A172 (cell line): ENCODE data around the gene RAB12. TPM values are rescaled to one million over a fixed set of nuclear protein-coding genes. Genes with fewer than 3 reads are reported as not detected.
"Not testable (repeated sequence)": the region's sequence is repeated elsewhere in the genome, so short reads cannot be mapped to it uniquely, and the experiment has no call there.

Experiments
- DNase-seq: peaks from one replicate; pipeline ENCODE4 v3.0.0-alpha.2; 2015; ENCODE audit warnings: low spot score
- total RNA-seq: library from RNA; depleted of rRNA; stranded (reverse); fragments of >200 nt; shearing (Covaris generic); gene quantifications from 2 replicates; pipeline ENCODE4 v1.2.3, GENCODE V29; 2014

The RAB12 gene
- total RNA-seq, 1 experiment from 2014 or later: 101 TPM

DNA sequence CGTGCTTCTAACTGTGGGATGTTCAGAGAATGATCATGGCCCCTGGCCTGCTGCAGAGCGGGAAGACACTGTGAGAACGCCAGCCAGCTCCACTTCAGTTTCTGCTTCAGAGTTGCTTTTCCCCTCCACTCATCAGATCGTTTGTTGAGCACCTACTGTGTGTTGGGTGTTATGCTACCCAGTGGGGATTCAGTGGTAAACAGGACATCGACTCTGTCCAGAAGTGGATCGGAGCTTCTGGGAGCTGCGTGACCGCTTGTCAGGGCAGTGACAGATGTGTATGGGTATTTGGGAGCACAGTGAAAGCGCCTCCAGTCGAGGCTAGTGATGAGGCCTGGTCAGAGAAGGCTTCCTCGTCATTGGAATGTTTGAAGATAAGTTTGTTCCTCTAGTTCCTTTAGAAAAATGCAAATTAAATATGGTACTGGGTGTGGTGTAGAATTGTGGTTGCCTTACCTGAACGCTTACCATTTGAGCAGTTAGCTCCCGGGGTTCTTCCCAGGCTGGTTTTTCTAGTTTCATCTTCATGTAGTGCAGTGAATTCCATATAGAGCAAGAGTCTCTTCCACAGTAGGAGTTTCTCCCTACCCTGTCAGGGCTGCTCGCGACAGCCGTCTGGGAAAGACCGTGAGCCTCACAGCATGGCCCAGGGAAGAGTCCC lies 2.8 kb downstream of the RAB12 start:
- DNase-seq: no peak

DNA sequence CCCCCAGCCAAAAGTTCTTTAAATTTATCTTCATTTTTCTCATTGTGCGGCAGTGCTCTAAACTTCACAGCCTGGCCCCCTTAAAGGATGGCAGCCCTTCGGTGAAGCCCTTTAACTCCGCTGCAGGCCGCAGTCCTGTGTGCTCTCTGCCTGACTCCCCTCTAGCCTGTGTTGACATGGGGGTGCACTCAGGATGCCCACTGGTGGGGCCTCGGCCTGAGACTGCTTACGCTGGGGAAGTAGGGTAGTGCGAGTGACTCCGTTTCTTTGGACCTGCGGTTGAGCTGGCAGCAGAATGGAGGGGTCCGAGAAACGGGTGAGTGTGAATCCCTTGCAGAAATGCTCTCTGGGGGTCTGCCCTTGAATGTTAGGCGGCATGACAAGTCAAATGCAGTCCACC lies 5.6 kb downstream of the RAB12 start:
- no peak for DNase-seq

DNA sequence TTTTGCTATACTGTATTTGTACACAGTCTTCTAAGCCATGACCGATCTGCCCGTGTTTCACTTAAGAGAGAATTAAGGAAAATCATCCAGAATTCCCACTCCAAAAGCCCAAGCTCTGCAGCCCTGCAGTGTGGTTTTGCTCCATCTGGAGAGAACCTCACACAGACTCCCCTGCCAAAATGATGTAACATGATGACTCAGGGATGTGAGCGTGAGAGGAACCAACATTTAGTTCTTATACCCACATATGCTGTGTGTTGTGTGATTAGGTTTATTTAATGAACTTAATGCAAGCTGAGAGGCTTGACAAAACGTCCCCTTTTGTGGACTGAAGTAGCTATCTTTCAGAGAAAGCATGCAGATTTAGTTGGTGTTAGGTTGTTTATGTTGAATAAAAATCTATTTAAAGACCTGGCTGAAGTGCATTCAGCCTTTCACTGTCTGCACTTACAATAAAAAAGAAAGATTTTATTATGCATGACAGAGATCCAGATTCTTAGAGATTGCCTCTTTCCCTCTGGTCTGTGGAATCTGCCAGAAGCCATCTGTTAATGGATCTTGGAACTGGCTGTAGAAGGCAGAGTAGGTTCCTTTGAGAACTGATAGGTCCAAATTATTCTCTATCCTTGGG lies 6.3 kb downstream of the RAB12 start:
- peak; percentile 81 for DNase-seq

DNA sequence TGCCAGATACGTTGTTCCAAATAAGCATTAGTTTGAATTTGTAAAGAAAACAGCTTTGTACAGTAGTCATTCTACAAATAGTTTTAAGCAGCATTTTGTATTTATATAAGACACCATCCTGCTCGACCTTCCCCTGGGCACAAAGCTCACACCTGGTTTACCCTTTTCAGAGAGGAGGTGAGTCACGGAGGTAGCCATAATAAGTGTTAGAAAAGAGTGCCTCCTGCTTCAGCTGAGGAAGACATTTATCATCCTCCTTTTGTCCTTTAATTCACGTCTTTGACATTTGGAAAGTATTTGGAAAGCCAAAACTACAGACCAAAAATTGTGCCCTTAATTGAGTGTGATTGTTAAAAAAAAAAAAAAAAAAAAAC lies 6.8 kb downstream of the RAB12 start:
- peak; percentile 18 for DNase-seq

DNA sequence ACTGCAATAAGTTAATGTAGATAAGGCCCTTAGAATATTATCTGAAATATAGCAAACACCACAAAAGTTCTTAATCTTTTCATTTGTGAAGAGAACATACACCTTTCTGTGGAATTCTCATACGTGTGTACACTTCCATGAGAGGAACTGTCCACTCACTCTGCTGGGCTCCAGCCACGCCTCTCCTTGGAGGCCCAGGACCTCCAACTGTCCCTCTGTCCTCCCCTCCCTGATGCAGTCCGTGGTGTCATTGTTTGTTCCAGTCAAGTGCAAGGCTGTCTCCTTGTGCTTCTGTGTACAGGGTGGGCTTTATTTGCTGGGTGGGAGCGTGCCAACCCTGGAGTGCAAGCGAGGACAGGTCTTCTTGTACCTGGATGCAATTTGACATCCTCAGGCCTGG lies 8.7 kb downstream of the RAB12 start:
- DNase-seq: no peak

DNA sequence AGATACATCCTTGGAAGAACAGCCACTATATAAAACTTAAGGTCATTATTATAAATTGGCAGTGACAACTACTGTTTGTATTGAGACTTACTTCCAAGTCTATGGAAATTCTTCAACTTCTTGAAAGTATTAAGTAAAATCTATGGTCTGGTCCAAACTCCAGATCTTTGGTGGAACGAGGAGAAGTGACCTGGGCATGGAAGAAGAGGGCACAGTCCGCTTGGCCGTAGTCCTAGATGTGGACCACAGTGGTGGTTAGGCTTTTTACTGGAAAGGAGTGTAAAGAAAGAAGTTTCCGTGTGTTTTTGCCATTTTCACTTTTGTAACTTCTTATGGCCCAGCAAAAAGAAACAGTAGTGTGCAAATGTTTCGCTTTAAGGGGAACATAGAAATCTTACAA lies 9.8 kb downstream of the RAB12 start:
- DNase-seq: no peak

DNA sequence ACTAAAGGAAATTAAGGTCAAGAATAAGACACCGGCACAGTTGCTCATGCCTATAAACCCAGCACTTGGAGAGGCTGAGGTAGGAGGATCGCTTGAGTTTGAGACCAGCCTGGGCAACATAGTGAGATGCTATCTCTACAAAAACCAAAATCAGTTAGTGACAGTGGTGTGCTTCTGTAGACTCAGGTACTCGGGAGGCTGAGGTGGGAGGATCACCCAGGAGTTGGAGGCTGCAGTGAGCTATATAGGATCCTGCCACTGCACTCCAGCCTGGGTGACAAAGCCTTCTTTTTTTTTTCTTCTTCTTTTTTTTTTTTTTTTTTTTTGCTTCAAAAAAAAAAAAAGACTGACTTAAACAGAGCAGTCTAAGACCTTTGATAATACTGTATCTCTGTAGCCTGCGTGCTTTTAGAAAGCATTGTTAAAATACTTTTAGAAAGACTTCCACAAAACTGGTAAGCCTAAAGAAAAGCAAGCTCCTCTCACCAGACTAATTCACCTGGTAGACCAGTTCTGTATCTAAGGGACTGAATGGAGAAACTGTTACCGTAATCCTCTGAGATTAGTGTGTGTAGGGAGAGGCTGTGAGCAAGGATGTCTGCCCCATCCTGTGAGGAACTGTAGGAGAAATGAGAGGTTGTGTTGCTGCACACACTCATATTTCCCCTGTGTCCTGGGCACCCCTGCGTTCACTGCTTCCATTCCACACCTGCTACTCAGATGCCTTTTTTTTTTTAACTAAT lies 10.8 kb downstream of the RAB12 start:
- no peak for DNase-seq

DNA sequence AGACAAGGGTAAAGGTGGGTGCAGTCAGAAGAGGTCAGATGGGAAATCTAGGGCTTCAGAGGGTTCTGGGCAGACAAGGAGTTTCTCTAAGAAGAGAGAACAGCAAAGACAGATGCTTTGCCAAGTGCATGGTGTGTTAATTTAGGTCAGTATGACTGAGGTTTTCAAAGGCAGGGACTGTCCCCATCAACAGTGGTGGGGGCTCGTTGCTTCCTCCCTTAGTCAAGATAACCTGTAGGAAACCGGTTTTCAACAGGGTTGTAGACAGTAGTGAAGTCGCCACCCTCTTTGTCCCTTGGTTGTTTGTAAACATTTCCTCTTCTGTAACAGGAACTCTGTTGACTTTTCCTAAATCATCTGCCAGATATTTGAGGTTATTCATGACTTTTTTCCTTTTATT lies 11.6 kb downstream of the RAB12 start:
- no peak for DNase-seq

DNA sequence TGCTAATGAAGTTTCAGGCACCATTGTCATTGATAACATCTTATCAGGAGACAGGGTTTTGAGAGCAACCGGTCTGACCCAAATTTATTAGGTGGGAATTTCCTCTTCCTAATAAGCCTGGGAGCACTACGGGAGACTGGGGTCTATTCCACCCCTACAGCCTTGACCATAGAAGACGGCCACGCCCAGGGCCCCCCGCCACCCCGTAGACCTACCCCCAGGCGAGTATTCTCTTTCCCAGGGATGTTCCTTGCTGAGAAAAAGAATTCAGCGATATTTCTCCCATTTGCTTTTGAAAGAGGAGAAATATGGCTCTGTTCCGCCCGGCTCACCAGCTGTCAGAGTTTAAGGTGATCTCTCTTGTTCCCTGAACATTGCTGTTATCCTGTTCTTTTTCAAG lies 13.4 kb downstream of the RAB12 start:
- DNase-seq: not testable (repeated sequence)

DNA sequence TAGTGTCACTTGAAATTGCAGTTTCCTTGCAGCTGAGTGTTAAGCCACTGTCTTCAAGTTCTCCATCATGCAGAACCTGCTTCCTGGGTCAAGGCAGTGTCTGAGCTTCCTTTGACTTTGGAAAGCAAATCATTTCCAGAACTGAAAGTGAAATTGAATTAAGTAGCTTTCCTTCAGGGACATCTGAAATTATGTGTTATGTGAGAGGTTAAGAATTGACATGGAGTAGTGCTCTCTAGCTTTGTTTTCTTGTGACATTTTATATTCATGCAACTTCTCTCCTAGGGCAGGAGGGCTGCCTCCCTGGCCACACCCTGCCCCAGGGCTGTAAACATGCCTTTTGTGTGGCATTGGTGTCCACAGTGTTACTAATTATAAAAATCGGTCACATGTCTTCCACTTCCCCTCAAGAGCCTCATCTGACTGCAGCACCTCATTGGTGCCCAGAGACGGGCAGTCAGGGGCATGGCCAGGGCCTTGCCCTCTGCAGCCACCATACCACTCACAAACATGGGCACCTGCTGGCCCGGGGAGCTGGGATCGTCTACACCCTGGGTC lies 14.4 kb downstream of the RAB12 start:
- DNase-seq: peak; percentile 45

DNA sequence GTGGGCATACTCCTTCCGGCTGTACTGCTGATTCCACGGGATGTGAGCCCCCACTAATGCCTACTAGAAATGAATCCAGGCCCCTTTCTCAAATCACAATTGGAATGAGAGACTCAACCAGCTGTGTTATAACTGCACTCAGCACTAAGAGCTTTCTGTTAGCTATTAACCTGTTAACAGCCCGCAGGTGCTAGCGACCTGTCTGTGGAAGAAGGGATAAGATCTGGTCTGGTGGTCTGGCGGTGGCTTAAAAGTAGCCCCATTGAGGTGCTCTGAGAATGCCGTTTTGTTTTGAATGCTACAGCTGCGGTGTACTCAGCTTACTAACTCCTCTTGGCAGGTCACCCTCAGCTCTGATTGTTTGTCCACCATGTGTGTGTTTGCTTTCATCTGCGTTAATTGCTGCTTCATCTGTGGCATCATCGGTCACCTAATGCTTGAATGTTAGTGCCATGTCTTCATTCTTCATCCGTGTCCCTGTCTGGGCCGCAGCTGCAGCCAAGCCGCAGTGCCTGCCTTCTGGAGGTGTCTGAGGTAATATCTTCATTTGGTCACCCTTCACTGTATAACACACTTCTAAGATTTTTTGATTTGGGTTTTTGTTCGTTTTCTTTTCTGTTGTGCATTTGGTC lies 16.3 kb downstream of the RAB12 start:
- DNase-seq: no peak

DNA sequence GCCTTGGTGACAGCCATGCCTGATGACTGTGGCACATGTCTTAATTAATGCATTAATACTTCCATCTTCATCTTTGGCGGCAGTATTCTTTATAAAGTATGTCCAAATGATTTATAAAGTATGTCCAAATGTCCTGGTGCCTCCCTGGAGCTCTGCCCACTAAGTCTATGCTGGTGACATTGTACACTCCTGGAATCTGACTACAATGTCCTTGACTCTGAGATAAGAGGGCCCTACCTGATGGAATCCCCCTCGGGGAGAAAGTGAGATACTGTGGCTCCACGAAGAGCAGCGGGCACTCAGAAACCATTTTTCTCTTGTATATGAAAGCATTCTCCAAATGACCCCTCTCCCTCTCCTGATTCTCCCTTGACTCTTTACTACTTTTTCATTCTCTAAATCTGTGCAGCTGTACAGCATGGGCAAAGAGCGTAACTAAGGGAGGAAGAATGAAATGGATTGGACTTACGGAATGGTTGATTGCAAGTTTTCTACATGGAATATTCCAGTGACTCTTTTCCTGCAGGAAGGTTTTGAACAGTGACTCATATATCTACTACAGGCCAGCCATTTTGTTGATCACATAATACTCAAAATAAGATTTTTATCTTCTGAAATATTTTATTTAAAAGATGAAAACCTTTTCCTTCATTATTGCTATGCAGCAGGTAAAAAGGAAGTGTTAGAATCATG lies 17.3 kb downstream of the RAB12 start:
- DNase-seq: no peak

DNA sequence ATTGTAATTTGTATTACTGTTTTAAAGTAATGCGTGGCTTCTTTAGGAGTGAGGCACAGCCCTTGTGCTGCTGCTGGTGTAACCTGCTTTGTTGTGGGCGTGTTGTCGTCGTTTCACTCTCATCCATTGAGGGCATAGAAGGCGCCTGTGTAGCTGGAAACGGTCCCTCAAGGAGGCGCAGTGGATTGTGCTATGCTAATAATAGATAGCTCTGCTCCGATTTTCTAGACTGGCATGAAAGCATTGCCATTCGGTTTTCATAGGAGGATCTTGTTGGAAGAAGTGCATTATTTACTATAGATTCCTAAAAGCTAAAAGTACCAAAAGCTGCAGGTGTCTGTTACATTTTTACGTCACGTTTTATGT lies 17.9 kb downstream of the RAB12 start:
- no peak for DNase-seq

DNA sequence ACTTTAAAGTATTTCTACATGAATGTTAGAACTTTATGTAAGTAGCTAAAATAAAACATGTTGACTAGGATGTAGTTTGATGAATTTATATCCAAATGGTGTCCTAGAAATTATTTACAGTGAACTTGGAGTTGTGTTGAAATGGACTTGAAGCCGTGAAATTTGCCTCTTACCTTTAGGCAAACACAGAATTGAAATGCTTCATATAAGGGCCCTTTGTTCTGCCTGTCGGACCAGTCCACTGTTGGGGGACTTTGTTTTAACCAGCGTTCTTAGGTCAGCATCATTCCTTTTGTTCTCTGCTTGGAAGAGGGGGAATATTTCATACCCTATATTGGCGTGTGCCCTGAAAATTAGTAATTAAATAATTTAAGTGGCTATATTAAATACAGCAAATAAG lies 18.3 kb downstream of the RAB12 start:
- no peak for DNase-seq

DNA sequence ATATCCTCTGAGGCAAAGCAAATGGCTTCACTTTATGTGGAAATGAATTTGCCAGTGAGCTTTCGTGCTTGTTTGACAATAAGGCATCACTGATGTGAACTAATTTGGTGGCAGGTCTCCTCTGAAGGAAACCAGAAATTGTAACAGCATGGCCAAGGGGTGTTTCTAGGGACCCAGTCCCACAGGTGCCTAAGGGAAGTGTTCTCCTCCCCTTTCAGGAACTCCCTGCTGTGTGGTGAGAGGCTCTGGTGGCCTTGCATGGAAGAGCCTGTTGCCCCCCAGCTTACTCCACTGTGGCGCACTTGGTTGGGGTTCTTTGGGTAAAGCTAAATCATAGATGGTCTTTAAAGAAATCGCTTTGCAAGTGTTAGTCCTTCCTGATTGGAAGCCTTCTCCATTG lies 20.4 kb downstream of the RAB12 start:
- no peak for DNase-seq

DNA sequence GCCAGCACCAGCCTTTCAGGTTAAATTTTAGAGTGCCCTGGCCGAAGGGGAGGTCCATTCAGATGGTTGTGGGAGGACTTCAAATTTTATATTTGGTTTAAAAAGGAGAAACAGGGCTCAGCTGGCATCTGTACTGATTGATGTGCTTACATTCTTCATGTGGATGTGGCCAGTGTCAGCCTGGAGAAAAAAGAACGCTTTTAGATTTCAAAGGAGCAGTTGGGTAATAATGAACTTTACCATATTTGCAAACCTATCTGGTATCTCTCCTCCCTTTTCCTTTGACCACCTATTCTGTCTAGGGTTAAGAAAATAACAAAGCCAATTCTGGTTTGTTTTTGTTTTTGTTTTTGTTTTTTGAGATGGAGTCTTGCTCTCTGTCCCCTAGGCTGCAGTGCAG lies 21.3 kb downstream of the RAB12 start:
- no peak for DNase-seq

DNA sequence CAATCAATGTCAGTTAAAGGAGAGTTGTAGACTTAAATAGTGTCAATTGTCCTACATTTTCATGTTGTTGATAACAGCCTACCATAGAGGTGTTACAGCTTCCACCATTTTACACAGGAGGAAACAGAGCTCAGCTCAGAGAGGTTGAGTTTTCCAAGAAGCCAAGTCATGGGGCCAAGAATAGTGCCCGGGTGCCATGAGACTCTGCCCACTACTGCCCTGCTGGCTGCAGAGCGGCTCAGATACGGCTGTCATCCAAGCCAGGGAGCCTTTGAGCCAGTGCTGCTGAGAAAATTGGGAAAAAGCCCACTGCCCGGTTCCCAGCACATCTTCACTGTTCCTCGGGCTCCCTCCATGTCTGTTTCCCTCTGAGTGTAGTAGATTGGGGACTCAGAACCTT lies 22.0 kb downstream of the RAB12 start:
- DNase-seq: no peak

DNA sequence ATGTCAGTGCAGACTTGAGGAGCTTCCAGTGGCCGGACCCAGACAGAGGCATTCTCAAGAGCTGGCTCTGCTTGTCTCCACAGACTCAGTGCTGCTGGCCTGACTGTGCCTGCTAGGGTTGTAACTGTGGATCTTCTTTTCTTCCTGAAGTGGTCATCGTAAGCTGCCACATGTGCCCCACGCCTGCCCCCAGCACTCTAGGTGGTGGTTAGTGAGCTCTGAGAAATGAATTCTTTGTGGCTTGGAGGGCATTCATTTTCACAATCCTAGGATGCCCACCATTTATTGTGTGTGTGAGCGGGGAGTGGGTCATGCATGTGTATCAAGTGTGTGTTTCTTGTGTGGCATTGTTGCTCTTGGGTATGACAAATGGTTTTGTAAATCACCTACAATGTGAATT lies 23.1 kb downstream of the RAB12 start:
- DNase-seq: no peak

DNA sequence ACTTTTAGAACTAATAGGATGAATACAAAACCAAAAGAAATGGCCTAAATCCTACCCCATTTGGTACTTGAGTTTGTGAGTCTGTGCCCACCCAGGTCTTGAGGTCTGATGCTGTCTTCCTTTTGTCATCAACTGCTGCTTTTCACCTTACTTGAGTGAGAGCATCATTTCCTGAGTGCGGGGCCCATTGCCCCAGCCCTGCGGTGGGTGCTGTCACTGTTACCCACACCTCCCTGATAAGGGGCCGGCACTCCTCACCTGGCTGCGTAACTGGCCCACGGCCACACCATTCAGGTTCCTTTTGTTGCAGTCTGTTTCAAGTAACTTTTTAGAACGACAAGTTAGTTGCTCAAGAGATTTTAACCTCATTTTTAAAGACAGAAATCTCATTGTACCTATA lies 25.3 kb downstream of the RAB12 start:
- DNase-seq: no peak

DNA sequence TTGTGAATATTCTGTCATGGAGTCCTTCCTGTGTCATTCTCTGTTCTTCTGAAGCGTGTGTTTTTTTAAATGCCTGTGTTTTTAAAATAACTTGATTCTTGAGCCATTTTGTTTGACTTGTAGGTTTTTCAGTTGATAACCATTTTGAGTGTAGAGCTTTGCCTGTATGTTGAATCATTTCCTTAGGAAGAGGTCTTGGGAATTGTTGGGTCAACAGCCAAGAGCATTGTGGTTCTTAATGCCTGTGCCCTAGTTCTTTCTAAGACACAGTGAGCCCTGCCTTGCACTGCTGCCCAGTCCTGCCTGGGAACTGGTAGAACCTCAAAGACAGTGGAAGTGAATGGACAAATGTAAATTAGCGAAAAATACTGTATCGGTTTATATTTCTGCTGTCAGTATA lies 25.9 kb downstream of the RAB12 start:
- no peak for DNase-seq

DNA sequence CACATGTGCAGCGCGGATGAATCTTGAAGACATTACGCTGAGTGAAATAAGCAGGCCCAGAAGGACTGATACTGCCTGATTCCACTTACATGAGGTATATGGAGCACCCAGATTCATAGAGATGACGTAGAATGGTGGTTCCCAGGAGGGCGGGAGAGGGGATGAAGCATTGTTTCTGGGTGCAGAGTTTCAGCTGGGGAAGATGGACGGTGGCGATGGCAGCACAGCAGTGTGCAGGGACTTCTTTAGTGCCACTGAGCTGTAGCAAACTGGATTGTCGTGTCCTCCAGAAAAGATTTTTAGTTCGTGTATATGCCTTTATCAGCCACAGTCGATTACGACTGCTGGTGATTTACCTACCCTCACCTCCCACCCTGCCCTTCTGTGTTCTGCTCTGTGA lies 30.5 kb downstream of the RAB12 start:
- DNase-seq: no peak

DNA sequence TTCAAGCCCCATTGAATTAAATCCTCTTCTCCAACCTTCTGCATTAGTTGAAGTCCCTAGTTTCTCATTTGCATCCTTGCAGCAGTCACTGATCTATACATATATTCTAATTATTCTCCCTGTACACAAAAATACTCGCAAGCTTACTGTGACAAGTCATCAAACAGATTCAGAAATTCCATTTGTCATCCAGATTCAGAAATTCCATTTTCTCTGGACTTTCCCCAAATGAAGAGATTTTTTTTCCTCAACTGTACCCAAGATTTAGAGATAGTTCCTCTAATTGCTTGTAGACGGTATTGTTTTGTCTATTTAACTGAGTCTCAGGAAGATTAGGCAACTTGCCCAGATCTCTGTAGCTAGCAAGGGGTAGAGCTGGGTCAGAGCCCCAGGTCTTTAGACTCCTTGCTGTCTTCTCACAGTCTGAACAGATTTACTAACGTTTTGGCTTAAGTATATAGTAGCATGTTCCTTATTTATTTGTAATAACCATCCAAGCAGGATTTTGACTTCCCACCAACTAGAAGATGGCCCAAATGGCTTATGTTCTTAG lies 34.2 kb downstream of the RAB12 start:
- no peak for DNase-seq
